ENCODE data around the gene CERS6. TPM values are rescaled to one million over a fixed set of nuclear protein-coding genes. Genes with fewer than 3 reads are reported as not detected.

The CERS6 gene
- polyA plus RNA-seq, 3 donors = 7.6 to 17.7 (median 15.6) TPM

DNA sequence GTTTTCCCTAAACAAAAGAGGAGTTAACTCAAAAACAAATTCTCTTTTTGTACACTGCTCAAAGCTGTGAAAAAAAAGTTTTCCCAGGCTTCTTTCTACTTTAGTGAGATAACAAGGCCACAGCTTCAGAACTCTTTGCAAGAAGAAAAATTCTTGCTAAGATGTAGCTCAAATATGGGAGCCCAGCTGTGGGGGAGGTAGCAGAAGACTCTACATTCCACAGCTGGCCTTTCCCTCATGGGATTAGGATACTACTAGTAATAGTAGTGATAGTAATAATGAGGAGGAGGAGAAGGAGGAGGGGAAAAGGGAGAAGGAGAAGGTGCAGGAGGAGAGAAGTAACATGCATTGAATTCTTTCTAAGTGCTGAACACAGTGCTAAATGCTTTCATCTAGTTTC is 19.2 kb upstream of the CERS6 start:
- no peaks in the 10 kb centered on the region for H3K9me3 Mint-ChIP-seq
- TF ChIP-seq, protein P1, sequence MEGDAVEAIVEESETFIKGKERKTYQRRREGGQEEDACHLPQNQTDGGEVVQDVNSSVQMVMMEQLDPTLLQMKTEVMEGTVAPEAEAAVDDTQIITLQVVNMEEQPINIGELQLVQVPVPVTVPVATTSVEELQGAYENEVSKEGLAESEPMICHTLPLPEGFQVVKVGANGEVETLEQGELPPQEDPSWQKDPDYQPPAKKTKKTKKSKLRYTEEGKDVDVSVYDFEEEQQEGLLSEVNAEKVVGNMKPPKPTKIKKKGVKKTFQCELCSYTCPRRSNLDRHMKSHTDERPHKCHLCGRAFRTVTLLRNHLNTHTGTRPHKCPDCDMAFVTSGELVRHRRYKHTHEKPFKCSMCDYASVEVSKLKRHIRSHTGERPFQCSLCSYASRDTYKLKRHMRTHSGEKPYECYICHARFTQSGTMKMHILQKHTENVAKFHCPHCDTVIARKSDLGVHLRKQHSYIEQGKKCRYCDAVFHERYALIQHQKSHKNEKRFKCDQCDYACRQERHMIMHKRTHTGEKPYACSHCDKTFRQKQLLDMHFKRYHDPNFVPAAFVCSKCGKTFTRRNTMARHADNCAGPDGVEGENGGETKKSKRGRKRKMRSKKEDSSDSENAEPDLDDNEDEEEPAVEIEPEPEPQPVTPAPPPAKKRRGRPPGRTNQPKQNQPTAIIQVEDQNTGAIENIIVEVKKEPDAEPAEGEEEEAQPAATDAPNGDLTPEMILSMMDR (IDR thresholded peaks at IDR 0.05) = no peak
- no peak overlapping the region for H3K4me3 Mint-ChIP-seq

DNA sequence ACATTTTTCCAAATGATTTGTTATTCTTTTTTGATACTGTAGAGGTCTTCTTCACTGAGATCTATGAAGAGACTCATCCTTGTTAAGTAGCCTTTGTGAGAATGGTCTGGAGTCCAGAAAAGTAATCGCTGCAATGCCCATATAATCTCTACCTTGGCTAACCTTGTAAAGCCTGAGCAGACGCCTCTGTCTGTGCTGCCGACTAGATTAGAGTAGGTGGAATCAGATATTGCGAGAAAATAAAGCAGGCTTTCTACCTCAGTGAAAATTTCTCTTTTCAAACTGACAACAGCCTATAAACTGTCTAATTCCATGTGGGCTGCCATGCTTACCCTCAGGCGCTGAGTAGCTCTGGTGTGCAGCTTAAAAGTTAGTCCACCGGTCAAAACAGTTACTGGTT is 17.5 kb upstream of the CERS6 start:
- peaks cover 0 to 3% (median 0%) of the 10 kb centered on the region in 3 donors for H3K27me3 Mint-ChIP-seq (ENCODE audit: low read depth in 3 of 3)
- no CpG with 5 or more reads among the region's 6 CpGs for WGBS (ENCODE audit: insufficient coverage)
- Histone ChIP-seq H3K9me3 (replicated peaks in 1 of 2; ENCODE audit: control insufficient read depth in 1 of 2, insufficient read depth in 1 of 2, low read length in 2 of 2) (no peaks in the 10 kb centered on the region), H3K4me3 (replicated peaks in 1 of 3; ENCODE audit: low read depth in 2 of 3, low read length in 3 of 3) (no peak overlapping the region), H3K4me1 (ENCODE audit: control insufficient read depth in 1 of 2, insufficient read depth in 2 of 2, low read length in 2 of 2) (no peaks in the 10 kb centered on the region), H2AFZ (ENCODE audit: insufficient read depth, low read depth, low read length, poor library complexity, severe bottlenecking) (no peak overlapping the region), H3K79me2 (ENCODE audit: insufficient read depth, low read length) (no peaks in the 10 kb centered on the region), H4K20me1 (ENCODE audit: insufficient read depth, low read length) (no peaks in the 10 kb centered on the region), H3K27me3 (ENCODE audit: control insufficient read depth in 2 of 2, insufficient read depth in 2 of 2, low read length in 2 of 2) (no peaks in the 10 kb centered on the region), H3K9ac (ENCODE audit: insufficient read depth, low read length, poor library complexity, severe bottlenecking) (no peak overlapping the region), H3K27ac (ENCODE audit: low read depth in 1 of 2, low read length in 2 of 2) (no peak overlapping the region), H3K4me2 (replicated peaks; ENCODE audit: extremely low read depth, low read length, poor library complexity, severe bottlenecking) (no peak overlapping the region), H3K36me3 (replicated peaks in 1 of 2; ENCODE audit: control insufficient read depth in 1 of 2, insufficient read depth in 2 of 2, low read length in 2 of 2) (no peaks in the 10 kb centered on the region)
- peaks cover 4% of the 10 kb centered on the region for H3K4me1 Mint-ChIP-seq
- intact Hi-C loops (cut with micrococcal nuclease) = no loop called here
- H3K36me3 Mint-ChIP-seq = no peaks in the 10 kb centered on the region
- no peak overlapping the region for H3K4me3 Mint-ChIP-seq
- H3K27ac Mint-ChIP-seq = no peak overlapping the region
- TF ChIP-seq, protein P1 (IDR thresholded peaks at IDR 0.05) = no peak
- H3K9me3 Mint-ChIP-seq = no peaks in the 10 kb centered on the region
- DNase-seq = no peak

More for the DNA sequence above, 19.2 kb upstream of the CERS6 start:
- H3K4me1 ChIP-seq (ENCODE audit: control insufficient read depth in 1 of 2, insufficient read depth in 2 of 2, low read length in 2 of 2) = no peaks in the 10 kb centered on the region
- H3K36me3 ChIP-seq (replicated peaks in 1 of 2; ENCODE audit: control insufficient read depth in 1 of 2, insufficient read depth in 2 of 2, low read length in 2 of 2) = no peaks in the 10 kb centered on the region
- no peaks in the 10 kb centered on the region for H3K27me3 ChIP-seq (ENCODE audit: control insufficient read depth in 2 of 2, insufficient read depth in 2 of 2, low read length in 2 of 2)
- peaks cover 4% of the 10 kb centered on the region for H3K4me1 Mint-ChIP-seq
- H3K4me2 ChIP-seq (replicated peaks; ENCODE audit: extremely low read depth, low read length, poor library complexity, severe bottlenecking) = no peak overlapping the region
- intact Hi-C loops (cut with micrococcal nuclease) = no loop called here
- H4K20me1 ChIP-seq (ENCODE audit: insufficient read depth, low read length) = no peaks in the 10 kb centered on the region
- H3K9me3 ChIP-seq (replicated peaks in 1 of 2; ENCODE audit: control insufficient read depth in 1 of 2, insufficient read depth in 1 of 2, low read length in 2 of 2) = no peaks in the 10 kb centered on the region
- H3K4me3 ChIP-seq (replicated peaks in 1 of 3; ENCODE audit: low read depth in 2 of 3, low read length in 3 of 3) = no peak overlapping the region
- H3K79me2 ChIP-seq (ENCODE audit: insufficient read depth, low read length) = no peaks in the 10 kb centered on the region
- H3K27ac Mint-ChIP-seq = peak overlapping the region in 1 of 7 donors; percentile 17
- H3K27me3 Mint-ChIP-seq (ENCODE audit: low read depth in 3 of 3) = peaks cover 0 to 3% (median 0%) of the 10 kb centered on the region in 3 donors
- no peaks in the 10 kb centered on the region for H3K36me3 Mint-ChIP-seq
- peak overlapping the region; percentile 1 for H2AFZ ChIP-seq (ENCODE audit: insufficient read depth, low read depth, low read length, poor library complexity, severe bottlenecking)
- no peak overlapping the region for H3K27ac ChIP-seq (ENCODE audit: low read depth in 1 of 2, low read length in 2 of 2)
- DNase-seq = no peak
- no peak overlapping the region for H3K9ac ChIP-seq (ENCODE audit: insufficient read depth, low read length, poor library complexity, severe bottlenecking)
